ENCODE data around the gene KCNAB3. TPM values are rescaled to one million over a fixed set of nuclear protein-coding genes. Genes with fewer than 3 reads are reported as not detected.
A peak's percentile ranks its signal among the peaks of the same experiment; 100 is the strongest.

The KCNAB3 gene
- total and polyA plus RNA-seq, 9 of the 15 experiments (the other 6 are each of a cell fraction or from before 2014, with no cell fraction given): 0.03 to 2.5 (median 1.1) TPM

GRCh38 chr17:7927596-7927995, 2.1 kb downstream of the KCNAB3 start:
- peaks cover 16% of the 10 kb centered on the region for H3K79me2 ChIP-seq (ENCODE audit: control insufficient read depth, insufficient read depth, low read length)
- H3K36me3 ChIP-seq (ENCODE audit: control insufficient read depth, insufficient read depth, low read length): 0 out of 3 replicates have a peak, but pooled peaks cover 3% of the 10 kb centered on the region
- no peak overlapping the region for H3K4me3 ChIP-seq
- FAIRE-seq: no peak
- TF ChIP-seq SPI1 (IDR thresholded peaks at IDR 0.05; ENCODE audit: borderline replicate concordance, low read depth, low read length) (peak; percentile 89), ZNF217 (CRISPR knock-in tag; IDR thresholded peaks at IDR 0.05) (no peak), MAZ (CRISPR knock-in tag; conservative IDR thresholded peaks at IDR 0.05 in 1 of 2, IDR thresholded peaks at IDR 0.05 in 1 of 2) (0 out of 4 replicates have a peak, but pooled peaks of 1 of the 2 experiments have one; percentile 18), SMC3 (conservative IDR thresholded peaks at IDR 0.05; ENCODE audit: insufficient read depth, low read depth, low read length) (no peak), SNIP1 (IDR thresholded peaks at IDR 0.05; ENCODE audit: low read depth) (no peak), EGR1 (conservative IDR thresholded peaks at IDR 0.05) (no peak)
- no peaks in the 10 kb centered on the region; the same call in 1 of the 2 replicates for H4K20me1 ChIP-seq (replicated peaks; ENCODE audit: control insufficient read depth, insufficient read depth, low read length)
- H3K27ac ChIP-seq (ENCODE audit: extremely low read depth, low read depth, low read length): no peak overlapping the region
- POLR2A ChIA-PET: no interaction called here
- H2AFZ ChIP-seq (ENCODE audit: low read depth, low read length): no peak overlapping the region
- H3K27me3 ChIP-seq (ENCODE audit: control insufficient read depth in 2 of 2, insufficient read depth in 2 of 2, low read length in 2 of 2): no peaks in the 10 kb centered on the region
- DNase-seq (ENCODE audit: extremely low read depth in 1 of 4, low spot score in 3 of 4): no peak
- no peak overlapping the region for H3K4me2 ChIP-seq (ENCODE audit: insufficient read depth, low read length)
- no TSS peak for BruUV-seq (replicated peaks)
- H3K4me1 ChIP-seq (replicated peaks in 1 of 2; ENCODE audit: control insufficient read depth in 2 of 2, insufficient read depth in 2 of 2, low read length in 2 of 2): peaks cover 0 to 18% of the 10 kb centered on the region in 2 experiments; a peak in 3 of 5 replicates
- H3K9ac ChIP-seq (ENCODE audit: insufficient read depth in 1 of 2, low read depth in 2 of 2, low read length in 2 of 2): no peak overlapping the region
- 54% methylated on average over 2 of the region's 3 CpGs for WGBS (ENCODE audit: insufficient coverage, low coverage, missing lambda C conversion rate)
- CTCF ChIA-PET (ENCODE audit: low intra/inter-chr PET ratio): no interaction called here
- no peak for ATAC-seq
- in situ Hi-C loops (cut with MboI): no loop called here
- H3K9me1 ChIP-seq (ENCODE audit: control insufficient read depth, insufficient read depth, low read length): no peaks in the 10 kb centered on the region
- H3K9me3 ChIP-seq (replicated peaks; ENCODE audit: control insufficient read depth, insufficient read depth, low read depth, low read length): no peaks in the 10 kb centered on the region
- intact Hi-C loops (cut with micrococcal nuclease): no loop called here

Measured in K562 (cell line).